Mammary epithelial cell (primary cell): ENCODE measurements around the gene FES.

Source experiments
- EZH2 ChIP-seq: IDR thresholded peaks from 2 replicates; pipeline ENCODE4 v1.6.1; 2012; ENCODE audit warnings: low read length, inconsistent platforms, borderline replicate concordance
- TF ChIP-seq, protein P1 (sequence below), 2 donors: IDR thresholded peaks in 1 of 2; conservative IDR thresholded peaks in 1 of 2; 2 replicates each; pipeline ENCODE4 v1.5.1; 2011 to 2012; ENCODE audit warnings: inconsistent platforms in 2 of 2, low read length in 2 of 2, mild to moderate bottlenecking in 2 of 2, control low read depth in 1 of 2, low read depth in 1 of 2; ENCODE audit not compliant: insufficient read depth in 1 of 2; ENCODE audit errors: extremely low read depth in 1 of 2

DNA sequence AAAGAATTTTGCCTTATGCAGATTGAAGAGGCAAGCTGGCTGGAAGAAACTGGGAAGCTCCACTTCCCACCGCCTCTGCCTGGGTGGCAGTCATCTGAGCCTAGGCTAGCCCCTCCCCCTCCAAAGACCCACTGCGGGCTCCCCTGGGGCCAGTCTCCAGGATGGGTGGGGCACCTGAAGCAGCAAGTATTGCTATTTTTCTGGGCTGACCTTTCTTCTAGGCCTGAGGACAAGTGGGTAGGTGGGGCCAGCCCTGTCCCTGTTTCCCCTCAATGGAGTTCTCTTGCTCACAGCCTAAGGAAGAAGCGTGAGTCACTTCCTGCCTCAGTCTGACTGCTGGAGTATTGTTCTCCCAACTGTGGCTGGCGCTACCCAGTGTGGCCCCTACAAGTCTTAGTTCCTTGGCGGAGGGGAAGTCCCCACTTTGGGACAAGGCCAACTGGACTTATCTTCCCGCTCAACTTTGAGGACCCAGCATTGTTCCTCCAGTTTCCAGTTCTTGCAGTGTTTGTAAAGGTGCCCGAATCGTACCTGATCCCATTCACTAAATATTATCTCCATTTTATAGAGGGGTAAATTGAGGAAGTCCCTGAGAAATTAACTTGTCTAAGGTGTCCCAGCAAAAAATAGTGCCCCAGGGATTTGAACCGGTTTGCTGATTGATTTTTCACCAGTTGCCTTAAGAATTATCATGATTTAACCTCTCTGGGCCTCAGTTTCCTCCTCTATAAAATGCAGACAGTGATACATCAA is 14.5 kb upstream of the FES start:
- TF ChIP-seq EZH2 = no peak
- TF ChIP-seq, protein P1, sequence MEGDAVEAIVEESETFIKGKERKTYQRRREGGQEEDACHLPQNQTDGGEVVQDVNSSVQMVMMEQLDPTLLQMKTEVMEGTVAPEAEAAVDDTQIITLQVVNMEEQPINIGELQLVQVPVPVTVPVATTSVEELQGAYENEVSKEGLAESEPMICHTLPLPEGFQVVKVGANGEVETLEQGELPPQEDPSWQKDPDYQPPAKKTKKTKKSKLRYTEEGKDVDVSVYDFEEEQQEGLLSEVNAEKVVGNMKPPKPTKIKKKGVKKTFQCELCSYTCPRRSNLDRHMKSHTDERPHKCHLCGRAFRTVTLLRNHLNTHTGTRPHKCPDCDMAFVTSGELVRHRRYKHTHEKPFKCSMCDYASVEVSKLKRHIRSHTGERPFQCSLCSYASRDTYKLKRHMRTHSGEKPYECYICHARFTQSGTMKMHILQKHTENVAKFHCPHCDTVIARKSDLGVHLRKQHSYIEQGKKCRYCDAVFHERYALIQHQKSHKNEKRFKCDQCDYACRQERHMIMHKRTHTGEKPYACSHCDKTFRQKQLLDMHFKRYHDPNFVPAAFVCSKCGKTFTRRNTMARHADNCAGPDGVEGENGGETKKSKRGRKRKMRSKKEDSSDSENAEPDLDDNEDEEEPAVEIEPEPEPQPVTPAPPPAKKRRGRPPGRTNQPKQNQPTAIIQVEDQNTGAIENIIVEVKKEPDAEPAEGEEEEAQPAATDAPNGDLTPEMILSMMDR (conservative IDR thresholded peaks at IDR 0.05 in 1 of 2, IDR thresholded peaks at IDR 0.05 in 1 of 2; ENCODE audit: extremely low read depth in 1 of 2, insufficient read depth in 1 of 2, low read depth in 1 of 2, low read length in 2 of 2) = no peak
